GM12874 (cell line): ENCODE results near the gene TRMT2A.

Experiments
- TF ChIP-seq, protein P1 (sequence below): IDR thresholded peaks from 2 replicates; pipeline ENCODE4 v1.5.1; 2011; ENCODE audit warnings: low read depth, mild to moderate bottlenecking, control low read depth, low read length, moderate library complexity; ENCODE audit not compliant: insufficient read depth

The TRMT2A gene

DNA sequence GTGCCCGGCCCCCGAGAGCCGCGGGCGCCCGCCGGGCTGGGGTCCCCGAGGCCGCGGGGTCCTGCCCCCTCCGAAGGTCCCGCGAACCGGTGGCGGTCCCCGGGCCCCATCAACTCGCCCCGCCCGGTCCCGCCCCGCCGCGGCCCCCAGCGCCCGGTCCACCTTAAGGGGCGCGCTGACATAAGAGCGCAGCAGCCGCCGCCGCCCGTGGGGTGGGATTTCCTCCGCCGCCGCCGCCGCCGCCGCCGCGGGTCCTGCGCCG, 14.5 kb upstream of the TRMT2A start, which contains the start of gene ZDHHC8:
ZDHHC8 (plus strand) TSS at position 208 of the 262 bp plus-strand sequence. CDS start 144 bp downstream, outside the sequence.
- TF ChIP-seq, protein P1, sequence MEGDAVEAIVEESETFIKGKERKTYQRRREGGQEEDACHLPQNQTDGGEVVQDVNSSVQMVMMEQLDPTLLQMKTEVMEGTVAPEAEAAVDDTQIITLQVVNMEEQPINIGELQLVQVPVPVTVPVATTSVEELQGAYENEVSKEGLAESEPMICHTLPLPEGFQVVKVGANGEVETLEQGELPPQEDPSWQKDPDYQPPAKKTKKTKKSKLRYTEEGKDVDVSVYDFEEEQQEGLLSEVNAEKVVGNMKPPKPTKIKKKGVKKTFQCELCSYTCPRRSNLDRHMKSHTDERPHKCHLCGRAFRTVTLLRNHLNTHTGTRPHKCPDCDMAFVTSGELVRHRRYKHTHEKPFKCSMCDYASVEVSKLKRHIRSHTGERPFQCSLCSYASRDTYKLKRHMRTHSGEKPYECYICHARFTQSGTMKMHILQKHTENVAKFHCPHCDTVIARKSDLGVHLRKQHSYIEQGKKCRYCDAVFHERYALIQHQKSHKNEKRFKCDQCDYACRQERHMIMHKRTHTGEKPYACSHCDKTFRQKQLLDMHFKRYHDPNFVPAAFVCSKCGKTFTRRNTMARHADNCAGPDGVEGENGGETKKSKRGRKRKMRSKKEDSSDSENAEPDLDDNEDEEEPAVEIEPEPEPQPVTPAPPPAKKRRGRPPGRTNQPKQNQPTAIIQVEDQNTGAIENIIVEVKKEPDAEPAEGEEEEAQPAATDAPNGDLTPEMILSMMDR, result no peak

DNA sequence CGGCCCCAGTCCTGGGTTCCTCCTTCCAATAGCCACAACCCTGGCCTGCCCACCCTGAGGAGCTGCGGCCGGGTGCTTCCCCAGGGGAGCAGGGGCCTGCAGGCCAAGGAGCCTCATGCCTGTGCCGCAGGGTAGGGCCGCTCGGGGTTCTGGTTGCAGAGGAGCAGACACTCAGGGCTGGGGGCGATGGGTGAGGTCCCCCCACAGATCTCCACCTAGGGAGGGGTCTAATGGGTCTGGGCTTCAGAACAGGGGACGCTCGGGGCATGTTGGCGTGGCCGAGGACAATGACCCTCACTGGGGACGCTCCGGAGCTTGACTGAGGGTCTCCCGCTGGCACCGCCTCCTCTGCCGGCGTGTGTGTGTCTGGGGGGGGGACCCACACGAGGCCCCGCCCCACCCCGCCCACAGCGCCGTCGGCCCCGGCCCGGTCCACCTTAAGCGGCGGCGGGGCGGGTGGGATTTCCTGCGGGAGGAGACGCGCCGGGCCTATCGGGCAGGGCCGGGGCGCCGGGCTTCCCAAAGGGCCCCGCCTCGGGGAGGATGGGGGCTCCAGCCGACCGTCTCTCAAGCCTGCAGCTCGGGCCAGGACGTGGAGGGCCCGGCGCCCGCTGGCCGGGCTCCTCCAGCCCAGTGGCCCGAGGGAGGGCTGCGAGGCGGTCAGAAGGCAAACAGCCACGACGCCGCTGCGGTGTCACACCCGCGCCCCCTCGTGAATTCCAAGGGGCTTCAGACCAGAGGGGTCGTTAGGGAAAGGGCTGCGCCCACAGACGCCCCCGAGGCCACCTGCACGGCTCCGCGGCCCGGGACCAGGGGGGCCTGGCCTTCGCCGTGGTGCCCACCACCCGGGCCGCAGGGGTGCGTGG, 13.9 kb upstream of the TRMT2A start:
- TF ChIP-seq, protein P1, result no peak

DNA sequence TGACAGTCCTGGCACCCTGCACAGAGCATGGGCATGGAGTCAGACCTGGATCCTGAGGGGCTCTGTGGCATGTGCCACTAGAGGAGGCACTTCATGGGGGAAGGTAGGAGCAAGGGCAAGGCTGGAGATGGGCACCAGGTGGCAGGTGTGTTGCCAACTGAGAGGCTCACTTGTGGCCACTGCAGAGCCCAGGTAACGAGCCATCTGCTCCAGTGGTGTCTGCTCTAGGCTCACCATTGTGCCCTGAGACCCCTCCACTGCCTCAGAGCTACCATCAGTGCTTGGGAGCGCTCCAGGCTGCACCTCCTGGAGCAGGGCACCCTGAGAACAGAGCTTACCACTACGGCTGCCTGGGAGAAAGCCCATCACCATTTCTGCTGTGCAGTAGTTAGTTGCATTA, 13.3 kb upstream of the TRMT2A start:
- TF ChIP-seq, protein P1, result no peak

DNA sequence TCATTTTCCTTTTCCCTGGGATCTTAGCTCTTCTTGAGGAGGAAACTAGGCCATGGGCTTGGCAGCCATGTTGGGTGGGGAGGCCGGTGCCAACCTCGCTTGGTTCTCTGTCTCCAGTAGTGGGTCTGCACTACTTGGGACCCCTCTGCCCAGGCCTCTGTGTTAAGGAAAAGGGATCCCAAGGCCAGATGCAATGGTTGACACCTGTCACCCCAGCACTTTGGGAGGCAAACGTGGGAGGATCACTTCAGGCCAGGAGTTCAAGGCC, 12.7 kb upstream of the TRMT2A start:
- TF ChIP-seq, protein P1, result no peak

DNA sequence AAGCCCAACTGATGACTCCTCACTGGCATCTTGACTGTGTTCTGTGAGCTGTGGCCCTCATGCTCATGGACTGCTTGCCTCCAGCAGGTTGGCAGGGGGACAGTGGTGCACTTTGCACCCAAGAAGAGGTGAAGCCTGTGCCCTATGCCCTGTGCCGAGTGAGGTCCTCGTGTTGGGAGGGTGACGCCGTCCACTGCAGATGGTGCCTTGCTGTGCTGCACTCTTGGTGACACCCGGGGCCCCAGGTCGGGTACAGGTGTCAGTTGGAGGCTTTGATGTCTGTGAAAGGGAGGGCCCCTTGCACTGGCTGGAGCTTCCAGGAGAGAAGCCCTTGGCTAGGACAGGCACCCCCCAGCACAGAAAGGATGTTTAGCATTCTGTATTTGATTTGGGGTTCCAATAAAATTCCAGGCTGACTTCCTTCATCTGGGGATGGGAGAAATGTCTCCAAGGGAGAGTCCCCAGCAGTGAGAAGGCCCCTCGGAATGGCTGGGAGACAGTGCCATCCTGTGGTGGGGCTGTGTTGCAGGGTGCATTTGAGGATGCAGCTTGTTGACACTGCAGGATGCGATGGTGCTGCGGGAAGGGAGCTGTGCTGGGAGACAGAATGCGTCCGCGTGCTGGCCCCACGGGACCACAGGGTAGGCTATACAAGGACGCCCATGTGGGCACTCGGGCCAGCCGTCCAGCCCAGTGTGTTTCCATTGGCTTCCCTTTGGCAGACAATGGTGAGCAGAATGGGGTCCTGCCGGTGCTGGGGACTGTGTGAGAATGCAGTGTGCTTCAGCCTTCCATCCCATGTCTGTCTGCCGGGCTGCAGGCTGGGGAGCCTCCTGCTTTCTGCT, 12.1 kb upstream of the TRMT2A start:
- TF ChIP-seq, protein P1, result peak; percentile 51

DNA sequence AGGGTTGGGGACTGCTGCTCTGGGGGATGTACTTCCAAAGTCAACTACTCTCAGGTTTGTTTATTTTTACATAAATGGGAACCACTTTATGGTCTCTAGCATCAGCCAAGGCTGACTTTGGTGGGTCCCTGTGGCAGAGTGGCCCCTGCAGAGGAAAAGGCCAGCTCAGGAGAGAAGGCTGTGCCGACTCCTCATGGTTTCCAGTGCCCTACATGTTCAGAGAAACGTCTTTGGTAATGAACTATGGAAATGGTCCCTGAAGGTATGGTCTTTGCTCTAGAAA, 11.5 kb upstream of the TRMT2A start:
- TF ChIP-seq, protein P1, result no peak

DNA sequence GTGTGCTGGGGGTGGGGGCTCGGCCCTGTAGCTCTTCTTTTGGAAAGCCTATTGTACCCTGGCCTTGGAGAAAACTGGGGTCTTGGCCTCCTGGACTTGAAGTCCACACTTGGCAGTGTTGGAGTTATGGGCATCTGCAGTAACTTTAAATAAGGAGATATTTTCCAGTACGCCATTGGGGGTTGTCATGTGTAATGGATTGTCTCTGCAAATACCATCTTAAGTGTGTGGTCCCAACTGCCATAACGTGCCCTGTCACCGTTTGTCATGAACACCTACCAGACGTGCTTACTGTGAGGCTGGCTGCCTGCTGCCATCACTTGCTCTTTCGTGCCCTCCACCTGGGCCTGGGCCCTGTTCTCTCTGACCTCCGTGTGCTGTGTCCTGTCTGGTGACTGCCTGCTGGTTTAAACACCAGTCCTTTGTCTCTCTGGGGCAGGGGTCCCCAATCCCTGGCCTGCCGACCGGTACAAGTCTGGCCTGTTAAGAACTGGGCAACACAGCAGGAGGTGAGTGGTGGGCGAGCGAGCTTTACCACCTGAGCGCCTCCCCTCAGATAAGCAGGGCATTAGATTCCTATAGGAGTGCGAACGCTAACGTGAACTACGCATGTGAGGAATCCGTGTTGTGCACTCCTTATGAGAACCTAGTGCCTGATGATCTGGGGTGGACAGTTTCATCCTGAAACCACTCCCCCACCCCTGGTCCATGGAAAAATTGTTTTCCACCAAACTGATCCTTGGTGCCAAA, 11.0 kb upstream of the TRMT2A start:
- TF ChIP-seq, protein P1, result no peak
